ENCODE data around the gene FOXP1.

Gene FOXP1

GRCh38 chr3:71202848-71203533, 380.5 kb downstream of the FOXP1 start:
- TF ChIP-seq POLR2A (IDR thresholded peaks at IDR 0.05; ENCODE audit: low read depth, low read length): no peak
- no peak for FAIRE-seq

GRCh38 chr3:71201939-71202338, 381.6 kb downstream of the FOXP1 start:
- FAIRE-seq (no peak), DNase-seq (ENCODE audit: insufficient read length, low spot score) (no peak)
- TF ChIP-seq POLR2A (IDR thresholded peaks at IDR 0.05; ENCODE audit: low read depth, low read length): no peak

More at GRCh38 chr3:71202848-71203533, 380.5 kb downstream of the FOXP1 start:
- no peak for DNase-seq (ENCODE audit: insufficient read length, low spot score)

GRCh38 chr3:71197841-71198565, 385.5 kb downstream of the FOXP1 start:
- FAIRE-seq: no peak
- no peak for TF ChIP-seq POLR2A (IDR thresholded peaks at IDR 0.05; ENCODE audit: low read depth, low read length)
- no peak for DNase-seq (ENCODE audit: insufficient read length, low spot score)

- no peak for TF ChIP-seq POLR2A (IDR thresholded peaks at IDR 0.05; ENCODE audit: low read depth, low read length)
- no peak for DNase-seq (ENCODE audit: insufficient read length, low spot score)
- no peak for FAIRE-seq
Measured at GRCh38 chr3:71195492-71195891, 388.0 kb downstream of the FOXP1 start.

- FAIRE-seq: no peak
- TF ChIP-seq POLR2A (IDR thresholded peaks at IDR 0.05; ENCODE audit: low read depth, low read length): no peak
Measured at GRCh38 chr3:71194785-71195184, 388.7 kb downstream of the FOXP1 start.

GRCh38 chr3:71191031-71191482, 392.5 kb downstream of the FOXP1 start:
- no peak for TF ChIP-seq POLR2A (IDR thresholded peaks at IDR 0.05; ENCODE audit: low read depth, low read length)
- FAIRE-seq (no peak), DNase-seq (ENCODE audit: insufficient read length, low spot score) (no peak)

More at GRCh38 chr3:71194785-71195184, 388.7 kb downstream of the FOXP1 start:
- DNase-seq (ENCODE audit: insufficient read length, low spot score): no peak

- FAIRE-seq (no peak), DNase-seq (ENCODE audit: insufficient read length, low spot score) (no peak)
- TF ChIP-seq POLR2A (IDR thresholded peaks at IDR 0.05; ENCODE audit: low read depth, low read length): no peak
Measured at GRCh38 chr3:71189480-71189879, 394.0 kb downstream of the FOXP1 start.

GRCh38 chr3:71187715-71188114, 395.8 kb downstream of the FOXP1 start:
- FAIRE-seq: no peak
- no peak for TF ChIP-seq POLR2A (IDR thresholded peaks at IDR 0.05; ENCODE audit: low read depth, low read length)
- no peak for DNase-seq (ENCODE audit: insufficient read length, low spot score)

- DNase-seq (ENCODE audit: insufficient read length, low spot score) (no peak), FAIRE-seq (no peak)
- TF ChIP-seq POLR2A (IDR thresholded peaks at IDR 0.05; ENCODE audit: low read depth, low read length): no peak
Measured at GRCh38 chr3:71186801-71187200, 396.7 kb downstream of the FOXP1 start.

- FAIRE-seq (no peak), DNase-seq (ENCODE audit: insufficient read length, low spot score) (no peak)
- no peak for TF ChIP-seq POLR2A (IDR thresholded peaks at IDR 0.05; ENCODE audit: low read depth, low read length)
Measured at GRCh38 chr3:71185733-71186455, 397.6 kb downstream of the FOXP1 start.

- no peak for FAIRE-seq
- no peak for TF ChIP-seq POLR2A (IDR thresholded peaks at IDR 0.05; ENCODE audit: low read depth, low read length)
- no peak for DNase-seq (ENCODE audit: insufficient read length, low spot score)
Measured at GRCh38 chr3:71184252-71184651, 399.3 kb downstream of the FOXP1 start.

GRCh38 chr3:71183549-71183948, 400.0 kb downstream of the FOXP1 start:
- no peak for DNase-seq (ENCODE audit: insufficient read length, low spot score)
- FAIRE-seq: no peak
- no peak for TF ChIP-seq POLR2A (IDR thresholded peaks at IDR 0.05; ENCODE audit: low read depth, low read length)

- DNase-seq (ENCODE audit: insufficient read length, low spot score) (no peak), FAIRE-seq (no peak)
- TF ChIP-seq POLR2A (IDR thresholded peaks at IDR 0.05; ENCODE audit: low read depth, low read length): no peak
Measured at GRCh38 chr3:71180524-71180923, 403.0 kb downstream of the FOXP1 start.

- TF ChIP-seq POLR2A (IDR thresholded peaks at IDR 0.05; ENCODE audit: low read depth, low read length): no peak
Measured at GRCh38 chr3:71177375-71177774, 406.2 kb downstream of the FOXP1 start.

More at GRCh38 chr3:71177375-71177774, 406.2 kb downstream of the FOXP1 start:
- no peak for FAIRE-seq
- no peak for DNase-seq (ENCODE audit: insufficient read length, low spot score)
